ENCODE results near the gene OR51B2.

The OR51B2 gene

DNA sequence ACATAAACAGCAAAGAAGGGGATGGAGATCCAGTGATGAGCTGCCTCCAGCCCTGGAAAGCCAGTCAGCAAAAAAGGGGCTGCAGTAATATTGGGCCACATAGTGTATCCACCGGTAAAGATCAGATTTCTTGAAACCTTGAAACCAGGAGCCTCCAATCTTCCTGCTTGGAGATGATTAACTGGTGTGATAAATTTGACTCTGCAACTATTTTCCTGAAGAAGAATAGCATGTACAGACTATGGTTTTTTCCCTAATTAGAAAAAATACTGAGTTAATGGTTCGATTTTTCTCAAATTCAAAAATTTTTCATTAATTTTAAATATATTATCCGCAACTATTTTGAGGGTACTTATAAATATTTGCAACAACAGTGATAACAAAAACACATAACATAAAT lies at the start of gene OR51B2:
Gene OR51B2, minus strand, starts transcription at position 101 of the 400 bp plus-strand sequence. Its CDS starts 0 bp downstream, at position 101.
- Histone ChIP-seq H3K36me3 (replicated peaks; ENCODE audit: insufficient read depth, low read length) (no peaks in the 10 kb centered on the region), H3K27ac (ENCODE audit: low read length) (no peak within 1 kb of the TSS), H3K9me2 (replicated peaks; ENCODE audit: insufficient read depth, low read length) (no peaks in the 10 kb centered on the region), H3K4me3 (ENCODE audit: low read length) (no peak within 1 kb of the TSS), H3K79me2 (ENCODE audit: low read length) (no peaks in the 10 kb centered on the region), H3K9me3 (replicated peaks; ENCODE audit: insufficient read depth, low read length) (no peaks in the 10 kb centered on the region), H3K9ac (ENCODE audit: low read length) (no peak within 1 kb of the TSS), H4K20me1 (ENCODE audit: insufficient read depth, low read length) (no peaks in the 10 kb centered on the region), H3K27me3 (replicated peaks; ENCODE audit: insufficient read depth, low read length) (no peaks in the 10 kb centered on the region), H3F3A (ENCODE audit: insufficient read depth, low read length) (no peaks in the 10 kb centered on the region), H3K4me1 (ENCODE audit: low read length) (peaks cover 17% of the 10 kb centered on the region), H3K4me2 (ENCODE audit: low read depth, low read length) (0 out of 2 replicates have a peak within 1 kb of the TSS, but pooled peaks have one; percentile 2), H2AFZ (ENCODE audit: low read length) (no peak within 1 kb of the TSS)
- DNase-seq: no peak
- TF ChIP-seq EZH2 (optimal IDR thresholded peaks at IDR 0.05; ENCODE audit: low read depth, low read length) (no peak), CTCF (IDR thresholded peaks at IDR 0.05; ENCODE audit: low read length) (no peak), EZH2phosphoT487 (IDR thresholded peaks at IDR 0.05; ENCODE audit: low read length) (no peak)

DNA sequence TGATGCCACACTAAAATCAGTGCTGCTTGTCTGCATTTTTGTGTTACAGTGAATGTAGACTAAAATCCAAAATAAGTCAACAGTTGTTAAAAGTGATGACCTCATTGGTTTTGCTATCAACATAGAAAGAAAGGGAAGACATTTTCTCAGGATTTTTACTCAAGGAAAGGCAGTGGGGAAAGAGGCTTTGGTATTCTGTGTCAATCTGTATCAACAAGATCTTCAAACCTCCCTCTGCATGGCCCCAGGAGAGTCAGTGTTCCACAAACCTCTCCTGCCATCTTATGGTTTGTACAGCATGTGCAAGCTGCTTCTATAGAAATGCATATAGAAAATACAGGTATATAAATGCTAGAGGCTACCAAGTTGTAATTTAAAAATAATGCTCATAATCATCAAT lies 45.7 kb upstream of the OR51B2 start:
- peaks cover 30% of the 10 kb centered on the region for H3F3A ChIP-seq (ENCODE audit: insufficient read depth, low read length)
- H3K4me1 ChIP-seq (ENCODE audit: low read length): peaks cover 49% of the 10 kb centered on the region
- H3K4me3 ChIP-seq (ENCODE audit: low read length): no peak overlapping the region
- peak overlapping the region; percentile 22; the same call in 1 of the 2 replicates for H3K4me2 ChIP-seq (ENCODE audit: low read depth, low read length)
- no peak overlapping the region for H3K9ac ChIP-seq (ENCODE audit: low read length)
- peak; percentile 73 for DNase-seq
- TF ChIP-seq EZH2 (optimal IDR thresholded peaks at IDR 0.05; ENCODE audit: low read depth, low read length) (no peak), CTCF (IDR thresholded peaks at IDR 0.05; ENCODE audit: low read length) (peak; percentile 85), EZH2phosphoT487 (IDR thresholded peaks at IDR 0.05; ENCODE audit: low read length) (no peak)
- no peaks in the 10 kb centered on the region for H3K27me3 ChIP-seq (replicated peaks; ENCODE audit: insufficient read depth, low read length)
- H3K36me3 ChIP-seq (replicated peaks; ENCODE audit: insufficient read depth, low read length): no peaks in the 10 kb centered on the region
- no peaks in the 10 kb centered on the region for H3K9me3 ChIP-seq (replicated peaks; ENCODE audit: insufficient read depth, low read length)
- H4K20me1 ChIP-seq (ENCODE audit: insufficient read depth, low read length): no peaks in the 10 kb centered on the region
- peak overlapping the region; percentile 25; the same call in 1 of the 2 replicates for H3K27ac ChIP-seq (ENCODE audit: low read length)
- H3K9me2 ChIP-seq (replicated peaks; ENCODE audit: insufficient read depth, low read length): no peaks in the 10 kb centered on the region
- no peaks in the 10 kb centered on the region for H3K79me2 ChIP-seq (ENCODE audit: low read length)
- no peak overlapping the region for H2AFZ ChIP-seq (ENCODE audit: low read length)

- Histone ChIP-seq H3K9ac (ENCODE audit: low read length) (peak overlapping the region; percentile 42), H3K79me2 (ENCODE audit: low read length) (no peaks in the 10 kb centered on the region), H3K9me3 (replicated peaks; ENCODE audit: insufficient read depth, low read length) (no peaks in the 10 kb centered on the region), H3K27ac (ENCODE audit: low read length) (peak overlapping the region; percentile 94), H3K9me2 (replicated peaks; ENCODE audit: insufficient read depth, low read length) (no peaks in the 10 kb centered on the region), H4K20me1 (ENCODE audit: insufficient read depth, low read length) (no peaks in the 10 kb centered on the region), H3K27me3 (replicated peaks; ENCODE audit: insufficient read depth, low read length) (no peaks in the 10 kb centered on the region), H3K36me3 (replicated peaks; ENCODE audit: insufficient read depth, low read length) (no peaks in the 10 kb centered on the region), H3K4me2 (ENCODE audit: low read depth, low read length) (peak overlapping the region; percentile 90), H3K4me1 (ENCODE audit: low read length) (peaks cover 56% of the 10 kb centered on the region), H3K4me3 (ENCODE audit: low read length) (peak overlapping the region; percentile 41), H2AFZ (ENCODE audit: low read length) (peak overlapping the region; percentile 45), H3F3A (ENCODE audit: insufficient read depth, low read length) (peaks cover 30% of the 10 kb centered on the region)
- peak; percentile 68 for DNase-seq
- TF ChIP-seq EZH2 (optimal IDR thresholded peaks at IDR 0.05; ENCODE audit: low read depth, low read length) (no peak), CTCF (IDR thresholded peaks at IDR 0.05; ENCODE audit: low read length) (no peak), EZH2phosphoT487 (IDR thresholded peaks at IDR 0.05; ENCODE audit: low read length) (no peak)
Observed at GRCh38 chr11:5368502-5369043, 44.5 kb upstream of the OR51B2 start.

Data from MM.1S (cell line).